NCI-H1417 treated with DMSO at 0.1 percent for 48 hours (cell line): ENCODE data around the gene OR2G6.
"Not testable (repeated sequence)": the region's sequence is repeated elsewhere in the genome, so short reads cannot be mapped to it uniquely, and the experiment has no call there.

Source experiments
- DNase-seq: peaks from one replicate; lab custom pipeline; 2025; lab: John Stamatoyannopoulos, UW

The OR2G6 gene

GRCh38 chr1:248574657-248575056, 66.8 kb downstream of the OR2G6 start, which contains the start of gene OR2T34:
TSS of gene OR2T34 (minus strand) at chr1:248574757. CDS start at chr1:248574757, 0 bp downstream.
- DNase-seq: not testable (repeated sequence)

- no peak for DNase-seq
These were observed 68.5 kb downstream of the OR2G6 start for GRCh38 chr1:248576260-248576980.
